Ishikawa (cell line): ENCODE measurements around the gene FRMPD4.

Experiments
- CREB1 ChIP-seq: IDR thresholded peaks from 2 replicates; pipeline ENCODE4 v1.6.1; 2012; ENCODE audit warnings: low read depth
- REST ChIP-seq: IDR thresholded peaks from 2 replicates; pipeline ENCODE4 v1.6.1; 2012; ENCODE audit warnings: low read depth, mild to moderate bottlenecking
- TAF1 ChIP-seq: IDR thresholded peaks from 2 replicates; pipeline ENCODE4 v1.6.1; 2012; ENCODE audit warnings: low read depth, mild to moderate bottlenecking
- TCF12 ChIP-seq: IDR thresholded peaks from 2 replicates; pipeline ENCODE4 v1.6.1; 2012; ENCODE audit warnings: low read depth
- TF ChIP-seq, protein P1 (sequence below): IDR thresholded peaks from 2 replicates; pipeline ENCODE4 v1.6.1; 2012

GRCh38 chrX:12349201-12349600 lies 210.9 kb downstream of the FRMPD4 start:
- TF ChIP-seq CREB1 = no peak
- TF ChIP-seq TCF12 = no peak
- TF ChIP-seq, protein P1, sequence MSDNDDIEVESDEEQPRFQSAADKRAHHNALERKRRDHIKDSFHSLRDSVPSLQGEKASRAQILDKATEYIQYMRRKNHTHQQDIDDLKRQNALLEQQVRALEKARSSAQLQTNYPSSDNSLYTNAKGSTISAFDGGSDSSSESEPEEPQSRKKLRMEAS = no peak
- no peak for TF ChIP-seq TAF1
- no peak for TF ChIP-seq REST
